ENCODE results near the gene VMO1. TPM values are rescaled to one million over a fixed set of nuclear protein-coding genes. Genes with fewer than 3 reads are reported as not detected.
A peak's percentile ranks its signal among the peaks of the same experiment; 100 is the strongest.

The VMO1 gene
- total RNA-seq, 6 experiments from 2014 or later = 3.5 to 12.3 (median 5.2) TPM

- Histone ChIP-seq H3K9me3 (no peaks in the 10 kb centered on the region), H3K36me3 (no peaks in the 10 kb centered on the region), H3K4me1 (peaks cover 0 to 6% (median 0%) of the 10 kb centered on the region in 4 donors), H3K27ac (peak overlapping the region in 2 of 3 donors; percentile 11 to 21), H3K27me3 (no peaks in the 10 kb centered on the region), H3K4me3 (no peak overlapping the region)
- TF ChIP-seq CTCF (IDR thresholded peaks at IDR 0.05) = no peak
- TF ChIP-seq POLR2A (IDR thresholded peaks at IDR 0.05) = peak; percentile 31
- intact Hi-C loops (cut with DNase I) = no loop called here
- 31% methylated on average over 5 of the region's 5 CpGs for WGBS (ENCODE audit: insufficient coverage, low coverage, low lambda C conversion rate, missing lambda C conversion rate)
- peak; percentile 47 to 72 (median 61) for ATAC-seq
- peak in 1 of 3 donors; percentile 28 for DNase-seq
These were observed 38.3 kb downstream of the VMO1 start for GRCh38 chr17:4747847-4748246.

GRCh38 chr17:4744999-4745969, 40.9 kb downstream of the VMO1 start:
- intact Hi-C loops (cut with DNase I) = no loop called here
- no peaks in the 10 kb centered on the region for H3K4me1 ChIP-seq
- no peak overlapping the region for H3K4me3 ChIP-seq
- no peaks in the 10 kb centered on the region for H3K9me3 ChIP-seq
- TF ChIP-seq CTCF (IDR thresholded peaks at IDR 0.05) (no peak), POLR2A (IDR thresholded peaks at IDR 0.05) (no peak)
- H3K36me3 ChIP-seq = no peaks in the 10 kb centered on the region
- DNase-seq (peak in 1 of 3 donors; percentile 55), ATAC-seq (no peak)
- 36% methylated on average over 22 of the region's 51 CpGs for WGBS (ENCODE audit: insufficient coverage, low coverage, low lambda C conversion rate, missing lambda C conversion rate)
- H3K27me3 ChIP-seq = no peaks in the 10 kb centered on the region
- H3K27ac ChIP-seq = no peak overlapping the region

GRCh38 chr17:4743898-4744297, 42.3 kb downstream of the VMO1 start:
- no peaks in the 10 kb centered on the region for H3K36me3 ChIP-seq
- no peaks in the 10 kb centered on the region for H3K4me1 ChIP-seq
- 64% methylated on average over 4 of the region's 9 CpGs for WGBS (ENCODE audit: insufficient coverage, low coverage, low lambda C conversion rate, missing lambda C conversion rate)
- no peaks in the 10 kb centered on the region for H3K9me3 ChIP-seq
- no peak overlapping the region for H3K4me3 ChIP-seq
- TF ChIP-seq POLR2A (IDR thresholded peaks at IDR 0.05) (no peak), CTCF (IDR thresholded peaks at IDR 0.05) (no peak)
- no peak overlapping the region for H3K27ac ChIP-seq
- DNase-seq = no peak
- intact Hi-C loops (cut with DNase I) = no loop called here
- no peaks in the 10 kb centered on the region for H3K27me3 ChIP-seq
- no peak for ATAC-seq

- H3K27me3 ChIP-seq = no peaks in the 10 kb centered on the region
- no peak for DNase-seq
- no CpG with 5 or more reads among the region's 8 CpGs for WGBS (ENCODE audit: insufficient coverage, low coverage, low lambda C conversion rate, missing lambda C conversion rate)
These were observed 42.9 kb downstream of the VMO1 start for GRCh38 chr17:4743216-4743615.

More at GRCh38 chr17:4743216-4743615, 42.9 kb downstream of the VMO1 start:
- no peaks in the 10 kb centered on the region for H3K4me1 ChIP-seq
- H3K9me3 ChIP-seq = no peaks in the 10 kb centered on the region
- TF ChIP-seq POLR2A (IDR thresholded peaks at IDR 0.05) (no peak), CTCF (IDR thresholded peaks at IDR 0.05) (no peak)
- ATAC-seq = no peak
- no peak overlapping the region for H3K27ac ChIP-seq
- H3K4me3 ChIP-seq = no peak overlapping the region
- intact Hi-C loops (cut with DNase I) = no loop called here
- H3K36me3 ChIP-seq = no peaks in the 10 kb centered on the region

Measured in right lobe of liver (tissue), 6 donors.